SH-SY5Y (cell line): ENCODE results near the gene SIAH3.

Experiments
- GATA2 ChIP-seq: IDR thresholded peaks from 2 replicates; pipeline ENCODE4 v1.6.1; 2011; ENCODE audit warnings: mild to moderate bottlenecking, low read depth, low read length
- GATA3 ChIP-seq: IDR thresholded peaks from 2 replicates; pipeline ENCODE4 v1.6.1; 2011; ENCODE audit warnings: low read depth, mild to moderate bottlenecking, low read length, moderate library complexity

- no peak for TF ChIP-seq GATA2
- no peak for TF ChIP-seq GATA3
Measured at GRCh38 chr13:45809801-45810394, 41.7 kb downstream of the SIAH3 start.
